HepG2 (cell line): Measurements from ENCODE around the gene RFC1. TPM values are rescaled to one million over a fixed set of nuclear protein-coding genes. Genes with fewer than 3 reads are reported as not detected.
A peak's percentile ranks its signal among the peaks of the same experiment; 100 is the strongest.

ENCODE experiments used
- ARHGAP35 ChIP-seq: sonication (generic); formaldehyde crosslinking; IDR thresholded peaks from 2 replicates; pipeline ENCODE4 v1.9.0; 2022; ENCODE audit warnings: mild to moderate bottlenecking, inconsistent platforms, moderate library complexity, missing genetic modification reagents, borderline replicate concordance
- ARNT2 ChIP-seq: sonication (generic); formaldehyde crosslinking; IDR thresholded peaks from 2 replicates; pipeline ENCODE4 v1.8.0; 2022; ENCODE audit warnings: mild to moderate bottlenecking, low read depth, missing genetic modification reagents, moderate library complexity
- CEBPZ ChIP-seq: IDR thresholded peaks from 2 replicates; pipeline ENCODE4 v1.6.1; 2012; ENCODE audit warnings: low read length, improper control_type of control experiment
- DMTF1 ChIP-seq: sonication (generic); formaldehyde crosslinking; IDR thresholded peaks from 2 replicates; pipeline ENCODE4 v1.4.0; 2020; ENCODE audit warnings: mild to moderate bottlenecking, missing genetic modification reagents
- ELF3 ChIP-seq: IDR thresholded peaks from 2 replicates; pipeline ENCODE4 v1.6.1; 2016; ENCODE audit warnings: missing genetic modification reagents, missing compliant biosample characterization
- IRF2 ChIP-seq: IDR thresholded peaks from 2 replicates; pipeline ENCODE4 v1.6.1; 2018; ENCODE audit warnings: missing genetic modification reagents, missing compliant biosample characterization
- MED13 ChIP-seq: sonication (generic); formaldehyde crosslinking; IDR thresholded peaks from 2 replicates; pipeline ENCODE4 v1.5.0; 2020; ENCODE audit warnings: missing genetic modification reagents
- MNT ChIP-seq: fragments of 450-650 bp; IDR thresholded peaks from 2 replicates; pipeline ENCODE4 v1.6.1; 2016
- MZF1 ChIP-seq: sonication (generic); formaldehyde crosslinking; IDR thresholded peaks from 2 replicates; pipeline ENCODE4 v1.8.1; 2023; ENCODE audit warnings: mild to moderate bottlenecking, missing genetic modification reagents, borderline replicate concordance
- RFXAP ChIP-seq: sonication (generic); formaldehyde crosslinking; IDR thresholded peaks from 2 replicates; pipeline ENCODE4 v1.4.0; 2020; ENCODE audit warnings: missing genetic modification reagents, borderline replicate concordance
- THAP9 ChIP-seq: sonication (generic); formaldehyde crosslinking; IDR thresholded peaks from 2 replicates; pipeline ENCODE4; 2020; ENCODE audit warnings: missing genetic modification reagents, mild to moderate bottlenecking, borderline replicate concordance
- ZNF235 ChIP-seq: sonication (generic); formaldehyde crosslinking; IDR thresholded peaks from 2 replicates; pipeline ENCODE4 v1.8.1; 2023; ENCODE audit warnings: mild to moderate bottlenecking, missing genetic modification reagents, borderline replicate concordance
- ZNF382 ChIP-seq: sonication (generic); formaldehyde crosslinking; IDR thresholded peaks from 2 replicates; pipeline ENCODE4 v1.5.0; 2020; ENCODE audit warnings: missing genetic modification reagents, mild to moderate bottlenecking, borderline replicate concordance
- ZNF713 ChIP-seq: sonication (generic); formaldehyde crosslinking; IDR thresholded peaks from 2 replicates; pipeline ENCODE4 v1.4.0; 2020; ENCODE audit warnings: mild to moderate bottlenecking, missing genetic modification reagents
- ZZZ3 ChIP-seq: sonication (generic); formaldehyde crosslinking; IDR thresholded peaks from 2 replicates; pipeline ENCODE4 v1.4.0; 2020; ENCODE audit warnings: missing genetic modification reagents, mild to moderate bottlenecking, borderline replicate concordance
- polyA plus RNA-seq, 8 experiments: library from polyadenylated mRNA; depleted of rRNA in 3 of 8; stranded (reverse) in 7 of 8; unstranded in 1 of 8; fragments of >200 nt; fragmentation: Illumina TruSeq in 4 of 8; extraction: Trizol in 4 of 8; gene quantifications; 2 replicates each; pipeline versions ENCODE4 v1.2.1 to v1.2.3, GENCODE V29; 2011 to 2016; ENCODE audit warnings: low read depth in 4 of 8, missing spikeins in 1 of 8, mixed read lengths in 1 of 8; ENCODE audit not compliant: insufficient read depth in 1 of 8
- total RNA-seq, 5 experiments: library from RNA; depleted of rRNA; stranded (reverse); fragments of >200 nt; fragmentation: Illumina TruSeq; extraction: Trizol; gene quantifications; 2 replicates each; pipeline ENCODE4 v1.2.3, GENCODE V29; 2016; ENCODE audit warnings: low read depth in 1 of 5
- TF ChIP-seq, protein P1 (sequence below): IDR thresholded peaks from 2 replicates; pipeline ENCODE4 v1.6.1; 2016; ENCODE audit warnings: missing genetic modification reagents, missing compliant biosample characterization

Gene RFC1
- total and polyA plus RNA-seq, 2 of the 13 experiments (the other 11 are each of a cell fraction or from before 2014, with no cell fraction given) = 15.9 to 78.8 TPM

- peak; percentile 91; the same call in 1 of the 2 replicates for TF ChIP-seq RFXAP (CRISPR knock-in tag)
- no peak; the same call in 1 of the 2 replicates for TF ChIP-seq ZNF713
- TF ChIP-seq ELF3 (CRISPR knock-in tag) = peak; percentile 96
- TF ChIP-seq ZNF382 = no peak
- TF ChIP-seq ARNT2 (CRISPR knock-in tag) = peak; percentile 98
- peak; percentile 96; the same call in 1 of the 2 replicates for TF ChIP-seq ARHGAP35 (CRISPR knock-in tag)
- TF ChIP-seq, protein P1, sequence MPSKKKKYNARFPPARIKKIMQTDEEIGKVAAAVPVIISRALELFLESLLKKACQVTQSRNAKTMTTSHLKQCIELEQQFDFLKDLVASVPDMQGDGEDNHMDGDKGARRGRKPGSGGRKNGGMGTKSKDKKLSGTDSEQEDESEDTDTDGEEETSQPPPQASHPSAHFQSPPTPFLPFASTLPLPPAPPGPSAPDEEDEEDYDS (CRISPR knock-in tag) = peak; percentile 82; the same call in 1 of the 2 replicates
- TF ChIP-seq IRF2 (CRISPR knock-in tag) = peak; percentile 93
- TF ChIP-seq THAP9 = peak; percentile 91
- no peak for TF ChIP-seq CEBPZ
- peak; percentile 96 for TF ChIP-seq ZZZ3 (CRISPR knock-in tag)
- no peak; the same call in 1 of the 2 replicates for TF ChIP-seq MZF1 (CRISPR knock-in tag)
- peak; percentile 89; the same call in 1 of the 2 replicates for TF ChIP-seq MED13 (CRISPR knock-in tag)
- TF ChIP-seq DMTF1 = peak; percentile 67; the same call in 1 of the 2 replicates
- no peak; the same call in 1 of the 2 replicates for TF ChIP-seq MNT
- TF ChIP-seq ZNF235 (CRISPR knock-in tag) = peak; percentile 45; the same call in 1 of the 2 replicates
Observed at GRCh38 chr4:39365830-39366771, at the start of gene RFC1 (continued).
